ENCODE results near the gene PLAAT5. TPM values are rescaled to one million over a fixed set of nuclear protein-coding genes. Genes with fewer than 3 reads are reported as not detected.

The PLAAT5 gene
- total RNA-seq (2021): not detected in 2 replicates
- Bru-seq, nascent RNA: percentile 7 among the genes with signal in this experiment
- percentile 10 among the genes with signal in this experiment for BruChase-seq, experiment 1, labeled RNA remaining after a 2-hour chase
- BruChase-seq, experiment 2, labeled RNA remaining after a 6-hour chase: percentile 3 among the genes with signal in this experiment
- long read RNA-seq: 0 reads

GRCh38 chr11:63490551-63491239, at the start of gene PLAAT5:
Gene PLAAT5 (minus strand): TSS chr11:63491167. CDS start chr11:63491034, 133 bp downstream.
- Histone ChIP-seq H3F3A (ENCODE audit: insufficient read depth, low read depth) (no peaks in the 10 kb centered on the region), H3K36me3 (ENCODE audit: low read depth) (no peaks in the 10 kb centered on the region), H2AFZ (no peak within 1 kb of the TSS), H3K9me2 (ENCODE audit: insufficient read depth) (no peaks in the 10 kb centered on the region), H3K79me2 (ENCODE audit: low read depth) (no peaks in the 10 kb centered on the region), H4K20me1 (ENCODE audit: insufficient read depth) (no peaks in the 10 kb centered on the region), H3K9me3 (ENCODE audit: insufficient read depth, low read depth) (peaks cover 2% of the 10 kb centered on the region; the same call in 1 of the 2 replicates), H3K4me2 (no peak within 1 kb of the TSS), H3K4me3 (no peak within 1 kb of the TSS), H3K27ac (no peak within 1 kb of the TSS), H3K27me3 (ENCODE audit: insufficient read depth, low read depth) (no peaks in the 10 kb centered on the region), H3K4me1 (replicated peaks; ENCODE audit: insufficient read depth) (no peaks in the 10 kb centered on the region)
- intact Hi-C loops (cut with micrococcal nuclease; ENCODE audit: unreplicated experiment): no loop called here
- no TSS peak for BruUV-seq (replicated peaks)
- CTCF ChIA-PET: no interaction called here
- TF ChIP-seq EZH2 (IDR thresholded peaks at IDR 0.05; ENCODE audit: low read depth): no peak
- no peak for TF ChIP-seq CTCF (conservative IDR thresholded peaks at IDR 0.05)
- DNase-seq: no peak
- POLR2A ChIA-PET (ENCODE audit: unreplicated experiment): interaction anchor here (0.7 kb wide), 1 partner anchor 554 kb away, joined by 8 read pairs; no protein-coding TSS in a partner anchor

- Histone ChIP-seq H3K27ac (no peak overlapping the region), H3K4me2 (peak overlapping the region; percentile 61; the same call in 1 of the 2 replicates), H3K4me3 (no peak overlapping the region), H3K79me2 (ENCODE audit: low read depth) (no peaks in the 10 kb centered on the region), H3K9me2 (ENCODE audit: insufficient read depth) (no peaks in the 10 kb centered on the region), H4K20me1 (ENCODE audit: insufficient read depth) (no peaks in the 10 kb centered on the region), H3K27me3 (ENCODE audit: insufficient read depth, low read depth) (no peaks in the 10 kb centered on the region), H3K9me3 (ENCODE audit: insufficient read depth, low read depth) (no peaks in the 10 kb centered on the region), H3K4me1 (replicated peaks; ENCODE audit: insufficient read depth) (peaks cover 25% of the 10 kb centered on the region), H2AFZ (no peak overlapping the region), H3K36me3 (ENCODE audit: low read depth) (no peaks in the 10 kb centered on the region), H3F3A (ENCODE audit: insufficient read depth, low read depth) (no peaks in the 10 kb centered on the region; the same call in 1 of the 2 replicates)
- peak in 1 of 2 experiments; percentile 17 for DNase-seq
- ChIA-PET POLR2A (ENCODE audit: unreplicated experiment) (interaction anchor here (0.6 to 1.3 kb wide), 3 partner anchors 14 to 27 kb away, joined by 3 to 6 read pairs (median 5); no protein-coding TSS in a partner anchor), CTCF (interaction anchor here (1.1 kb wide), 1 partner anchor 58 kb away, joined by 6 read pairs; no protein-coding TSS in a partner anchor)
- intact Hi-C loops (cut with micrococcal nuclease; ENCODE audit: unreplicated experiment): no loop called here
- no TSS peak for BruUV-seq (replicated peaks)
- no peak for TF ChIP-seq EZH2 (IDR thresholded peaks at IDR 0.05; ENCODE audit: low read depth)
- TF ChIP-seq CTCF (conservative IDR thresholded peaks at IDR 0.05): no peak
These were observed 46.5 kb upstream of the PLAAT5 start for GRCh38 chr11:63537293-63538101.

GRCh38 chr11:63536669-63537292, 45.8 kb upstream of the PLAAT5 start, which contains the start of gene PLAAT4:
Gene PLAAT4 (plus strand): TSS chr11:63536808. CDS start chr11:63536869, 61 bp downstream.
- DNase-seq: peak in 1 of 2 experiments; percentile 37
- CTCF ChIA-PET: interaction anchor here (0.6 to 1.1 kb wide), 2 partner anchors 40 to 58 kb away, joined by 4 to 6 read pairs; no protein-coding TSS in a partner anchor
- Histone ChIP-seq H3K27me3 (ENCODE audit: insufficient read depth, low read depth) (no peaks in the 10 kb centered on the region), H2AFZ (peak within 1 kb of the TSS; percentile 30; the same call in 1 of the 2 replicates), H3K9me3 (ENCODE audit: insufficient read depth, low read depth) (no peaks in the 10 kb centered on the region), H3K4me3 (peak within 1 kb of the TSS; percentile 17; the same call in 1 of the 2 replicates), H4K20me1 (ENCODE audit: insufficient read depth) (no peaks in the 10 kb centered on the region), H3F3A (ENCODE audit: insufficient read depth, low read depth) (no peaks in the 10 kb centered on the region; the same call in 1 of the 2 replicates), H3K4me2 (peak within 1 kb of the TSS; percentile 61), H3K9me2 (ENCODE audit: insufficient read depth) (no peaks in the 10 kb centered on the region), H3K36me3 (ENCODE audit: low read depth) (no peaks in the 10 kb centered on the region), H3K4me1 (replicated peaks; ENCODE audit: insufficient read depth) (peaks cover 32% of the 10 kb centered on the region), H3K79me2 (ENCODE audit: low read depth) (no peaks in the 10 kb centered on the region), H3K27ac (no peak within 1 kb of the TSS)
- BruUV-seq (replicated peaks): TSS peak; percentile 64
- no peak for TF ChIP-seq EZH2 (IDR thresholded peaks at IDR 0.05; ENCODE audit: low read depth)
- no peak for TF ChIP-seq CTCF (conservative IDR thresholded peaks at IDR 0.05)
- intact Hi-C loops (cut with micrococcal nuclease; ENCODE audit: unreplicated experiment): no loop called here
- POLR2A ChIA-PET (ENCODE audit: unreplicated experiment): interaction anchor here (1.3 kb wide), 1 partner anchor 15 kb away, joined by 6 read pairs; no protein-coding TSS in a partner anchor

Data from PC-9 (cell line).